ENCODE results near the gene TRUB2.

GRCh38 chr9:128324401-128324800 lies 2.2 kb upstream of the TRUB2 start:
- TF ChIP-seq POLR2A (IDR thresholded peaks at IDR 0.05): no peak
- no peak for TF ChIP-seq POLR2AphosphoS5 (IDR thresholded peaks at IDR 0.05)
- no peak for TF ChIP-seq EP300 (IDR thresholded peaks at IDR 0.05)

Measured in stomach (tissue), 4 donors.